HEK293 (cell line): ENCODE results near the gene B4GALNT3.

Experiments
- CTCF ChIA-PET: fragments of 350-600 bp; formaldehyde crosslinking; extraction: SDS; loops from one replicate; lab custom pipeline; 2021; ENCODE audit warnings: antibody characterized with exemption; lab: Yijun Ruan, JAX
- POLR2A ChIA-PET: fragments of 300-600 bp; formaldehyde crosslinking; extraction: SDS; loops from one replicate; lab custom pipeline; 2020; ENCODE audit warnings: antibody characterized with exemption, inconsistent platforms; lab: Yijun Ruan, JAX
- H3K27ac ChIP-seq: fragments of 200-500 bp; sonication (Bioruptor generic); 2 replicates; pipeline ENCODE4 v1.5.1; 2014; ENCODE audit warnings: low read depth, low read length, control low read depth, inconsistent platforms; ENCODE audit errors: extremely low read depth
- H3K36me3 ChIP-seq, 2 experiments: fragments of 200-500 bp in 1 of 2; sonication (Bioruptor generic) in 1 of 2; 1 replicate in 1 of 2; 2 replicates in 1 of 2; pipeline ENCODE4 v1.5.1; 2014 to 2017; ENCODE audit warnings: inconsistent platforms in 2 of 2, low read length in 2 of 2; ENCODE audit not compliant: control insufficient read depth in 2 of 2, insufficient read depth in 1 of 2
- H3K4me1 ChIP-seq: fragments of 200-500 bp; sonication (Bioruptor generic); 2 replicates; pipeline ENCODE4 v1.5.1; 2014; ENCODE audit warnings: mild to moderate bottlenecking, low read length, inconsistent platforms; ENCODE audit not compliant: control insufficient read depth, insufficient read depth
- H3K4me3 ChIP-seq: 2 replicates; pipeline ENCODE4 v1.5.1; 2011; ENCODE audit warnings: low read depth, mild to moderate bottlenecking, control low read depth, low read length, moderate library complexity
- H3K9me3 ChIP-seq: fragments of 200-500 bp; sonication (Bioruptor generic); 2 replicates; pipeline ENCODE4 v1.5.1; 2014; ENCODE audit warnings: low read depth, low read length, inconsistent platforms; ENCODE audit not compliant: control insufficient read depth, insufficient read depth
- EGR2 ChIP-seq: fragments of 450-650 bp; formaldehyde crosslinking; IDR thresholded peaks from 2 replicates; pipeline ENCODE4 v1.5.1; 2016; ENCODE audit warnings: low read depth, missing biosample characterization, missing genetic modification characterization
- ELK4 ChIP-seq: IDR thresholded peaks from 2 replicates; pipeline ENCODE4 v1.6.1; 2011; ENCODE audit warnings: mild to moderate bottlenecking, low read depth, low read length, borderline replicate concordance
- KLF1 ChIP-seq: fragments of 450-650 bp; formaldehyde crosslinking; IDR thresholded peaks from 2 replicates; pipeline ENCODE4 v1.5.1; 2016; ENCODE audit warnings: missing biosample characterization, missing genetic modification characterization
- SALL2 ChIP-seq: fragments of 450-650 bp; formaldehyde crosslinking; IDR thresholded peaks from 2 replicates; pipeline ENCODE4 v1.5.0; 2017; ENCODE audit warnings: missing biosample characterization, mild to moderate bottlenecking, missing genetic modification characterization, borderline replicate concordance
- ZBTB20 ChIP-seq: fragments of 450-650 bp; formaldehyde crosslinking; IDR thresholded peaks from 2 replicates; pipeline ENCODE4 v1.5.1; 2016; ENCODE audit warnings: missing biosample characterization, missing genetic modification characterization
- ZFHX2 ChIP-seq: fragments of 450-650 bp; formaldehyde crosslinking; conservative IDR thresholded peaks from 2 replicates; pipeline ENCODE4 v1.5.1; 2016; ENCODE audit warnings: missing biosample characterization, missing genetic modification characterization
- ZNF146 ChIP-seq: fragments of 450-650 bp; formaldehyde crosslinking; IDR thresholded peaks from 2 replicates; pipeline ENCODE4 v1.5.1; 2016; ENCODE audit warnings: missing biosample characterization, missing genetic modification characterization
- ZNF2 ChIP-seq: fragments of 450-650 bp; formaldehyde crosslinking; IDR thresholded peaks from 2 replicates; pipeline ENCODE4 v1.5.1; 2016; ENCODE audit warnings: missing biosample characterization, missing genetic modification characterization
- ZNF223 ChIP-seq: fragments of 450-650 bp; formaldehyde crosslinking; IDR thresholded peaks from 2 replicates; pipeline ENCODE4 v1.5.1; 2016; ENCODE audit warnings: missing biosample characterization, missing genetic modification characterization
- ZNF302 ChIP-seq: fragments of 450-650 bp; formaldehyde crosslinking; IDR thresholded peaks from 2 replicates; pipeline ENCODE4 v1.5.1; 2016; ENCODE audit warnings: missing biosample characterization, missing genetic modification characterization, low read depth
- ZNF311 ChIP-seq: fragments of 450-650 bp; formaldehyde crosslinking; IDR thresholded peaks from 2 replicates; pipeline ENCODE4 v1.5.1; 2017; ENCODE audit warnings: missing biosample characterization, missing genetic modification characterization, borderline replicate concordance
- ZNF341 ChIP-seq: fragments of 450-650 bp; formaldehyde crosslinking; IDR thresholded peaks from 2 replicates; pipeline ENCODE4; 2016; ENCODE audit warnings: low read depth, missing biosample characterization, missing genetic modification characterization
- ZNF37A ChIP-seq: fragments of 450-650 bp; IDR thresholded peaks from 2 replicates; pipeline ENCODE4 v1.5.1; 2018; ENCODE audit warnings: missing biosample characterization, missing genetic modification characterization
- ZNF645 ChIP-seq: fragments of 450-650 bp; formaldehyde crosslinking; IDR thresholded peaks from 2 replicates; pipeline ENCODE4; 2016; ENCODE audit warnings: missing biosample characterization, missing genetic modification characterization
- ZNF830 ChIP-seq: fragments of 450-650 bp; IDR thresholded peaks from 2 replicates; pipeline ENCODE4 v1.5.0; 2018; ENCODE audit warnings: missing biosample characterization, missing genetic modification characterization, low read depth, mild to moderate bottlenecking, moderate library complexity
- TF ChIP-seq, protein P1 (sequence below): fragments of 450-650 bp; formaldehyde crosslinking; IDR thresholded peaks from 2 replicates; pipeline ENCODE4 v1.5.1; 2016; ENCODE audit warnings: missing biosample characterization, missing genetic modification characterization, low read depth
- TF ChIP-seq, protein P2 (sequence below): fragments of 450-650 bp; formaldehyde crosslinking; IDR thresholded peaks from 2 replicates; pipeline ENCODE4 v1.5.1; 2016; ENCODE audit warnings: missing biosample characterization, missing genetic modification characterization, low read depth
- TF ChIP-seq, protein P3 (sequence below): fragments of 450-650 bp; formaldehyde crosslinking; IDR thresholded peaks from 2 replicates; pipeline ENCODE4 v1.5.1; 2016; ENCODE audit warnings: missing biosample characterization, missing genetic modification characterization

B4GALNT3 gene

GRCh38 chr12:561908-562593 lies 102.3 kb downstream of the B4GALNT3 start:
- Histone ChIP-seq H3K4me3 (no peak overlapping the region), H3K9me3 (no peaks in the 10 kb centered on the region), H3K4me1 (no peaks in the 10 kb centered on the region), H3K36me3 (peaks cover 0 to 13% of the 10 kb centered on the region in 2 experiments; a peak in 1 of 3 replicates), H3K27ac (no peak overlapping the region)
- ChIA-PET POLR2A (no interaction called here), CTCF (no interaction called here)
- TF ChIP-seq ZNF223 (tag by site-specific recombination) = no peak
- no peak for TF ChIP-seq ZNF146 (tag by site-specific recombination)

GRCh38 chr12:562634-563033 lies 102.9 kb downstream of the B4GALNT3 start:
- TF ChIP-seq ZNF645 (tag by site-specific recombination) = no peak
- TF ChIP-seq ZNF341 (tag by site-specific recombination) = peak; percentile 39; the same call in 1 of the 2 replicates
- TF ChIP-seq, all 188 proteins: peak for 1
- H3K4me3 ChIP-seq = no peak overlapping the region
- H3K4me1 ChIP-seq = no peaks in the 10 kb centered on the region
- H3K9me3 ChIP-seq = no peaks in the 10 kb centered on the region
- POLR2A ChIA-PET = no interaction called here
- no peak overlapping the region for H3K27ac ChIP-seq
- H3K36me3 ChIP-seq = peaks cover 0 to 12% of the 10 kb centered on the region in 2 experiments; a peak in 1 of 3 replicates
- CTCF ChIA-PET = no interaction called here

- Histone ChIP-seq H3K27ac (no peak overlapping the region), H3K4me3 (no peak overlapping the region), H3K4me1 (no peaks in the 10 kb centered on the region), H3K9me3 (no peaks in the 10 kb centered on the region), H3K36me3 (peaks cover 0 to 7% of the 10 kb centered on the region in 2 experiments; a peak in 1 of 3 replicates)
- POLR2A ChIA-PET = no interaction called here
- CTCF ChIA-PET = no interaction called here
- TF ChIP-seq ZNF830 (tag by site-specific recombination) (no peak), KLF1 (tag by site-specific recombination) (peak; percentile 56), ZFHX2 (tag by site-specific recombination) (peak; percentile 79), ZNF37A (tag by site-specific recombination) (no peak), EGR2 (tag by site-specific recombination) (peak; percentile 85), ZNF311 (tag by site-specific recombination) (no peak), SALL2 (no peak), ZBTB20 (tag by site-specific recombination) (no peak), ZNF2 (tag by site-specific recombination) (no peak), ELK4 (no peak), ZNF302 (no peak)
- TF ChIP-seq, protein P1, sequence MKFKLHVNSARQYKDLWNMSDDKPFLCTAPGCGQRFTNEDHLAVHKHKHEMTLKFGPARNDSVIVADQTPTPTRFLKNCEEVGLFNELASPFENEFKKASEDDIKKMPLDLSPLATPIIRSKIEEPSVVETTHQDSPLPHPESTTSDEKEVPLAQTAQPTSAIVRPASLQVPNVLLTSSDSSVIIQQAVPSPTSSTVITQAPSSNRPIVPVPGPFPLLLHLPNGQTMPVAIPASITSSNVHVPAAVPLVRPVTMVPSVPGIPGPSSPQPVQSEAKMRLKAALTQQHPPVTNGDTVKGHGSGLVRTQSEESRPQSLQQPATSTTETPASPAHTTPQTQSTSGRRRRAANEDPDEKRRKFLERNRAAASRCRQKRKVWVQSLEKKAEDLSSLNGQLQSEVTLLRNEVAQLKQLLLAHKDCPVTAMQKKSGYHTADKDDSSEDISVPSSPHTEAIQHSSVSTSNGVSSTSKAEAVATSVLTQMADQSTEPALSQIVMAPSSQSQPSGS (tag by site-specific recombination) = no peak
- TF ChIP-seq, protein P2, sequence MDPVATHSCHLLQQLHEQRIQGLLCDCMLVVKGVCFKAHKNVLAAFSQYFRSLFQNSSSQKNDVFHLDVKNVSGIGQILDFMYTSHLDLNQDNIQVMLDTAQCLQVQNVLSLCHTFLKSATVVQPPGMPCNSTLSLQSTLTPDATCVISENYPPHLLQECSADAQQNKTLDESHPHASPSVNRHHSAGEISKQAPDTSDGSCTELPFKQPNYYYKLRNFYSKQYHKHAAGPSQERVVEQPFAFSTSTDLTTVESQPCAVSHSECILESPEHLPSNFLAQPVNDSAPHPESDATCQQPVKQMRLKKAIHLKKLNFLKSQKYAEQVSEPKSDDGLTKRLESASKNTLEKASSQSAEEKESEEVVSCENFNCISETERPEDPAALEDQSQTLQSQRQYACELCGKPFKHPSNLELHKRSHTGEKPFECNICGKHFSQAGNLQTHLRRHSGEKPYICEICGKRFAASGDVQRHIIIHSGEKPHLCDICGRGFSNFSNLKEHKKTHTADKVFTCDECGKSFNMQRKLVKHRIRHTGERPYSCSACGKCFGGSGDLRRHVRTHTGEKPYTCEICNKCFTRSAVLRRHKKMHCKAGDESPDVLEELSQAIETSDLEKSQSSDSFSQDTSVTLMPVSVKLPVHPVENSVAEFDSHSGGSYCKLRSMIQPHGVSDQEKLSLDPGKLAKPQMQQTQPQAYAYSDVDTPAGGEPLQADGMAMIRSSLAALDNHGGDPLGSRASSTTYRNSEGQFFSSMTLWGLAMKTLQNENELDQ = no peak
- TF ChIP-seq, protein P3, sequence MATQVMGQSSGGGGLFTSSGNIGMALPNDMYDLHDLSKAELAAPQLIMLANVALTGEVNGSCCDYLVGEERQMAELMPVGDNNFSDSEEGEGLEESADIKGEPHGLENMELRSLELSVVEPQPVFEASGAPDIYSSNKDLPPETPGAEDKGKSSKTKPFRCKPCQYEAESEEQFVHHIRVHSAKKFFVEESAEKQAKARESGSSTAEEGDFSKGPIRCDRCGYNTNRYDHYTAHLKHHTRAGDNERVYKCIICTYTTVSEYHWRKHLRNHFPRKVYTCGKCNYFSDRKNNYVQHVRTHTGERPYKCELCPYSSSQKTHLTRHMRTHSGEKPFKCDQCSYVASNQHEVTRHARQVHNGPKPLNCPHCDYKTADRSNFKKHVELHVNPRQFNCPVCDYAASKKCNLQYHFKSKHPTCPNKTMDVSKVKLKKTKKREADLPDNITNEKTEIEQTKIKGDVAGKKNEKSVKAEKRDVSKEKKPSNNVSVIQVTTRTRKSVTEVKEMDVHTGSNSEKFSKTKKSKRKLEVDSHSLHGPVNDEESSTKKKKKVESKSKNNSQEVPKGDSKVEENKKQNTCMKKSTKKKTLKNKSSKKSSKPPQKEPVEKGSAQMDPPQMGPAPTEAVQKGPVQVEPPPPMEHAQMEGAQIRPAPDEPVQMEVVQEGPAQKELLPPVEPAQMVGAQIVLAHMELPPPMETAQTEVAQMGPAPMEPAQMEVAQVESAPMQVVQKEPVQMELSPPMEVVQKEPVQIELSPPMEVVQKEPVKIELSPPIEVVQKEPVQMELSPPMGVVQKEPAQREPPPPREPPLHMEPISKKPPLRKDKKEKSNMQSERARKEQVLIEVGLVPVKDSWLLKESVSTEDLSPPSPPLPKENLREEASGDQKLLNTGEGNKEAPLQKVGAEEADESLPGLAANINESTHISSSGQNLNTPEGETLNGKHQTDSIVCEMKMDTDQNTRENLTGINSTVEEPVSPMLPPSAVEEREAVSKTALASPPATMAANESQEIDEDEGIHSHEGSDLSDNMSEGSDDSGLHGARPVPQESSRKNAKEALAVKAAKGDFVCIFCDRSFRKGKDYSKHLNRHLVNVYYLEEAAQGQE (tag by site-specific recombination) = no peak
Observed at GRCh38 chr12:563250-563781, 103.6 kb downstream of the B4GALNT3 start.
